ENCODE data around the gene TNPO3. TPM values are rescaled to one million over a fixed set of nuclear protein-coding genes. Genes with fewer than 3 reads are reported as not detected.

The TNPO3 gene
- polyA plus RNA-seq, 1 donor from 2014 or later: 47.7 TPM

DNA sequence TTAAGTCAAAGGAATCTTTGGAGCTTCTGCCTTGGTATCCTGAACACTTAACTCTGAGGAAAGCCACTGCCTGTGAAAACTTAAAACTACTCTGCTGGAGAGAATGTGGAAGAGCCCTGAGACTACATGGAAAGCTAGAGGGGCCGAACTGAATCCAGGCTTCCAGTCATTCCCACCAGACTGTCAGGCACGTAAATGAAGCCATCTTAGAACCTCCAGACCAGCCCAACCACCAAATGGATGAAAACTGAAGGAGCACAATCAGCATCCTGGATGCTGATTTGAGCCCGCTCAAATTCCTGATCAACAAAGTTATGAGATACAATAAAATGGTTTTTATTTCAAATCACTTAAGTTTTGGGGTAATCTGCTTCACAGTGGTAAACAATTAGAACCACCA is 30.8 kb downstream of the TNPO3 start:
- Histone ChIP-seq H3K9ac (ENCODE audit: low read length) (no peak overlapping the region), H3K36me3 (ENCODE audit: insufficient read depth, low read length) (no peaks in the 10 kb centered on the region), H4K20me1 (ENCODE audit: insufficient read depth) (no peaks in the 10 kb centered on the region), H3K27ac (ENCODE audit: low read length) (no peak overlapping the region), H3K4me3 (ENCODE audit: low read length) (no peak overlapping the region), H3K27me3 (ENCODE audit: insufficient read depth, low read depth, low read length) (no peaks in the 10 kb centered on the region), H3F3A (ENCODE audit: insufficient read depth, low read length, poor library complexity, severe bottlenecking) (no peaks in the 10 kb centered on the region), H3K4me2 (ENCODE audit: low read length) (no peak overlapping the region), H3K9me2 (ENCODE audit: insufficient read depth, low read length) (no peaks in the 10 kb centered on the region), H3K9me3 (ENCODE audit: low read length) (no peaks in the 10 kb centered on the region), H3K79me2 (replicated peaks; ENCODE audit: insufficient read depth, low read length) (peaks cover 70% of the 10 kb centered on the region), H2AFZ (ENCODE audit: low read depth, low read length) (no peak overlapping the region)
- TF ChIP-seq, protein P1, sequence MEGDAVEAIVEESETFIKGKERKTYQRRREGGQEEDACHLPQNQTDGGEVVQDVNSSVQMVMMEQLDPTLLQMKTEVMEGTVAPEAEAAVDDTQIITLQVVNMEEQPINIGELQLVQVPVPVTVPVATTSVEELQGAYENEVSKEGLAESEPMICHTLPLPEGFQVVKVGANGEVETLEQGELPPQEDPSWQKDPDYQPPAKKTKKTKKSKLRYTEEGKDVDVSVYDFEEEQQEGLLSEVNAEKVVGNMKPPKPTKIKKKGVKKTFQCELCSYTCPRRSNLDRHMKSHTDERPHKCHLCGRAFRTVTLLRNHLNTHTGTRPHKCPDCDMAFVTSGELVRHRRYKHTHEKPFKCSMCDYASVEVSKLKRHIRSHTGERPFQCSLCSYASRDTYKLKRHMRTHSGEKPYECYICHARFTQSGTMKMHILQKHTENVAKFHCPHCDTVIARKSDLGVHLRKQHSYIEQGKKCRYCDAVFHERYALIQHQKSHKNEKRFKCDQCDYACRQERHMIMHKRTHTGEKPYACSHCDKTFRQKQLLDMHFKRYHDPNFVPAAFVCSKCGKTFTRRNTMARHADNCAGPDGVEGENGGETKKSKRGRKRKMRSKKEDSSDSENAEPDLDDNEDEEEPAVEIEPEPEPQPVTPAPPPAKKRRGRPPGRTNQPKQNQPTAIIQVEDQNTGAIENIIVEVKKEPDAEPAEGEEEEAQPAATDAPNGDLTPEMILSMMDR (IDR thresholded peaks at IDR 0.05; ENCODE audit: poor library complexity, severe bottlenecking): no peak
- TF ChIP-seq, protein P2, sequence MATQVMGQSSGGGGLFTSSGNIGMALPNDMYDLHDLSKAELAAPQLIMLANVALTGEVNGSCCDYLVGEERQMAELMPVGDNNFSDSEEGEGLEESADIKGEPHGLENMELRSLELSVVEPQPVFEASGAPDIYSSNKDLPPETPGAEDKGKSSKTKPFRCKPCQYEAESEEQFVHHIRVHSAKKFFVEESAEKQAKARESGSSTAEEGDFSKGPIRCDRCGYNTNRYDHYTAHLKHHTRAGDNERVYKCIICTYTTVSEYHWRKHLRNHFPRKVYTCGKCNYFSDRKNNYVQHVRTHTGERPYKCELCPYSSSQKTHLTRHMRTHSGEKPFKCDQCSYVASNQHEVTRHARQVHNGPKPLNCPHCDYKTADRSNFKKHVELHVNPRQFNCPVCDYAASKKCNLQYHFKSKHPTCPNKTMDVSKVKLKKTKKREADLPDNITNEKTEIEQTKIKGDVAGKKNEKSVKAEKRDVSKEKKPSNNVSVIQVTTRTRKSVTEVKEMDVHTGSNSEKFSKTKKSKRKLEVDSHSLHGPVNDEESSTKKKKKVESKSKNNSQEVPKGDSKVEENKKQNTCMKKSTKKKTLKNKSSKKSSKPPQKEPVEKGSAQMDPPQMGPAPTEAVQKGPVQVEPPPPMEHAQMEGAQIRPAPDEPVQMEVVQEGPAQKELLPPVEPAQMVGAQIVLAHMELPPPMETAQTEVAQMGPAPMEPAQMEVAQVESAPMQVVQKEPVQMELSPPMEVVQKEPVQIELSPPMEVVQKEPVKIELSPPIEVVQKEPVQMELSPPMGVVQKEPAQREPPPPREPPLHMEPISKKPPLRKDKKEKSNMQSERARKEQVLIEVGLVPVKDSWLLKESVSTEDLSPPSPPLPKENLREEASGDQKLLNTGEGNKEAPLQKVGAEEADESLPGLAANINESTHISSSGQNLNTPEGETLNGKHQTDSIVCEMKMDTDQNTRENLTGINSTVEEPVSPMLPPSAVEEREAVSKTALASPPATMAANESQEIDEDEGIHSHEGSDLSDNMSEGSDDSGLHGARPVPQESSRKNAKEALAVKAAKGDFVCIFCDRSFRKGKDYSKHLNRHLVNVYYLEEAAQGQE (IDR thresholded peaks at IDR 0.05; ENCODE audit: borderline replicate concordance): no peak
- TF ChIP-seq TAF1 (IDR thresholded peaks at IDR 0.05; ENCODE audit: low read depth): no peak
- no peak for TF ChIP-seq RAD21 (conservative IDR thresholded peaks at IDR 0.05)
- no peak for TF ChIP-seq EP300 (conservative IDR thresholded peaks at IDR 0.05; ENCODE audit: poor library complexity, severe bottlenecking)
- TF ChIP-seq SMC3 (conservative IDR thresholded peaks at IDR 0.05; ENCODE audit: poor library complexity): no peak

DNA sequence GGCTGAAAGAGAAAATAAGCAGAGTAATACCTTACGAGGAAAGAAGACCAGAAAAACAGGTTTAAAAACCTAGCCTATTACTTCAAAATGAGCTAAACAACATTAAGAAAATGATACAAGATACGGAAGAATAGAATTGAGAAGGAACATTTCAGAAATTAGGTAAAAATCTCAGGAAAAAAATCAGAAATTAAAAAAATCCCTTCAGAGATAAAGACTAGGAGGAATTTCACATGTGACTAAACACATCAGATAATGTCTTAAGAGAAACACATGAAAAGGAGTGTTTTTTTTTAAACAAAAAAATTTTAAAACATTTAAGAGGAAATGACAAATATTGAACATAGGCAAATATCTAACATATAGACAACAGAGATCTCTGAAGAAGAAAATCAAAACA is 33.3 kb downstream of the TNPO3 start:
- no peaks in the 10 kb centered on the region for H3K9me3 ChIP-seq (ENCODE audit: low read length)
- H4K20me1 ChIP-seq (ENCODE audit: insufficient read depth): no peaks in the 10 kb centered on the region
- H3K4me2 ChIP-seq (ENCODE audit: low read length): no peak overlapping the region
- no peaks in the 10 kb centered on the region for H3F3A ChIP-seq (ENCODE audit: insufficient read depth, low read length, poor library complexity, severe bottlenecking)
- H3K27ac ChIP-seq (ENCODE audit: low read length): no peak overlapping the region
- TF ChIP-seq RAD21 (conservative IDR thresholded peaks at IDR 0.05): no peak
- TF ChIP-seq, protein P2 (IDR thresholded peaks at IDR 0.05; ENCODE audit: borderline replicate concordance): no peak
- TF ChIP-seq EZH2 (IDR thresholded peaks at IDR 0.05; ENCODE audit: borderline replicate concordance, insufficient read depth, low read length, poor library complexity, severe bottlenecking): no peak
- TF ChIP-seq SMC3 (conservative IDR thresholded peaks at IDR 0.05; ENCODE audit: poor library complexity): no peak
- TF ChIP-seq, protein P1 (IDR thresholded peaks at IDR 0.05; ENCODE audit: poor library complexity, severe bottlenecking): no peak
- TF ChIP-seq TAF1 (IDR thresholded peaks at IDR 0.05; ENCODE audit: low read depth): no peak
- TF ChIP-seq MXI1 (conservative IDR thresholded peaks at IDR 0.05; ENCODE audit: poor library complexity, severe bottlenecking): no peak
- no peak for TF ChIP-seq EP300 (conservative IDR thresholded peaks at IDR 0.05; ENCODE audit: poor library complexity, severe bottlenecking)
- TF ChIP-seq POLR2AphosphoS5 (IDR thresholded peaks at IDR 0.05): no peak
- no peak overlapping the region for H2AFZ ChIP-seq (ENCODE audit: low read depth, low read length)
- H3K79me2 ChIP-seq (replicated peaks; ENCODE audit: insufficient read depth, low read length): peaks cover 53% of the 10 kb centered on the region
- H3K9me2 ChIP-seq (ENCODE audit: insufficient read depth, low read length): no peaks in the 10 kb centered on the region
- H3K9ac ChIP-seq (ENCODE audit: low read length): no peak overlapping the region
- no peak overlapping the region for H3K4me3 ChIP-seq (ENCODE audit: low read length)
- H3K27me3 ChIP-seq (ENCODE audit: insufficient read depth, low read depth, low read length): no peaks in the 10 kb centered on the region
- H3K36me3 ChIP-seq (ENCODE audit: insufficient read depth, low read length): no peaks in the 10 kb centered on the region

Data from neural cell (in vitro differentiated cells).